Measurements from ENCODE around the gene BCL2L1.
A peak's percentile ranks its signal among the peaks of the same experiment; 100 is the strongest.
"Not testable (repeated sequence)": the region's sequence is repeated elsewhere in the genome, so short reads cannot be mapped to it uniquely, and the experiment has no call there.

BCL2L1 gene

DNA sequence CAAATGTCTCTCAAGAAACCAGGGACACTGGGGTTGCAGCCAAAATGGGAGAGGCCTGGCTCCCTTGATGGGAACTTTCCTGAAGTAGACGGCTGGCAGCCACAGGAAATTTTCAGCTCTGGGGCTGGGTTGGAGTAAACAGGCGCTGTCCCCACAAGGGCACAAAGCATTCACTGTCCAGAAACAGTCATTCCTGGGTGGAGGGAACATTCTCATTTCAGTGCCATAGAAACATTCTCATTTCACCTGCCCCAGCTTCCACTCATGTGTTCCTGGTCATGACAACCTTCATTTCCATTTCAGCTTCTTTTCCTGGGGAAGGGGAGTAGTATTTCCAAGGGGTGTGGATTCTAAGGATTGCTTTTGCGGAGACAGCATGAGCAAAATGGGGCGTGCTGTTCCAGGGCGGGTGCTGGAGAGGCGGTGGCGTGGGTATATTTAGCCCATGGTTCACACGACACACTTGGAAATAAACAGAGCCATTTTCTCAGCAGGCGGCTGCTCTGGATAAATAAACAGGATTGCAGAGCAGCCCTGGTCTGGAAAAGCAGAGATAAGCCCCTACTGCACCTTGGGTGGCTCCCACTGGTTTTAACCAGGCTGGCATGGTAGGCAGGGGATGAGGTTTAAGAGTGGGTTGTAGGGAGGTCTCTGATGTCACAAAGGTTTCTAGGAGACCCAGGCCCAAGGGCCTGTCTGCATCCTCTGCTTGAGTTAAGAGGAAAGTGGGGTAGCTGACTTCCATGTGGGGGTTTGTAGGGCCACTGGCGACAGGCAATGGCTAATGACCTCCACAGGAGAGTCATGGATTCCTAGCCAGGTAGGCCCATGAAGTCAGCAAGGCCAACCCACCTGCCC lies 52.1 kb downstream of the BCL2L1 start:
- no peak overlapping the region for H3K4me3 ChIP-seq (ENCODE audit: low read depth, low read length)
- no peak for TF ChIP-seq CTCF (conservative IDR thresholded peaks at IDR 0.05; ENCODE audit: low read depth, low read length)
- peak; percentile 67 for DNase-seq (ENCODE audit: low read depth)

DNA sequence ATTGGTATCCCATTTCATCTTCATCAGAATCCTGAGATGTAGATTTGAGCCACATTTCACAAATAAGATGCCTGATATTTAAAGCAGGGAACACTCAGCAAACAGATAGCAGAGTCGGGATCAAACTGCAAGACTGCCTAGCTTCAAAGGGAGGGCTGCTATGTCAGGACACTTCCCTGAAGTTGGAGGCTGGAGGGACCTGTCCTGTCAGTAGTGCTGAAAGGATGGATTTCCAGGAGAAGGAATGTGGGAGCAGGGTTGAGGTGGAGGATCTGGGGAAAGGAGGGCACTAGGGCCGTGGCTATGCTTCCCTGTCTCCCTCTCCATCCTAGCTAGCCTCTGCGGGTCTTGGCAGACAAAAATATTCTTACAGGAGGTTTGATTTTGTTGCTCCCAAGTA lies 52.8 kb downstream of the BCL2L1 start:
- no peak for DNase-seq (ENCODE audit: low read depth)
- TF ChIP-seq CTCF (conservative IDR thresholded peaks at IDR 0.05; ENCODE audit: low read depth, low read length), result no peak
- no peak overlapping the region for H3K4me3 ChIP-seq (ENCODE audit: low read depth, low read length)

DNA sequence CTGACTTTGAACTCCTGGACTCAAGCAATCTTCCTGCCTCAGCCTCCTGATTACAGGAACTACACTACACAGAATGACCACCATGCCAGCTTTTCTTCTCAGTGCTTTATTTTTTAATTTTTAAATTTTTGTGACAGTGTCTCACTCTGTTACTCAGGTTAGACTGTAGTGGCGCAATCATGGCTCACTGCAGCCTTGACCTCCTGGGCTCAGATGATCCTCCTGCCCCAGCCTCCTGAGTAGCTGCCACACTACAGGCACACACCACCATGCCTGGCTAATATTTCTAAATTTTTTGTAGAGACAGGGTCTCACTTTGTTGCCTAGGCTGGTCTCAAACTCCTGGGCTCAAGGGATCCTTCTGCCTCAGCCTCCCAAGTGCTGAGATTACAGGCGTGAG lies 53.7 kb downstream of the BCL2L1 start:
- not testable (repeated sequence) for H3K4me3 ChIP-seq (ENCODE audit: low read depth, low read length); DNase-seq (ENCODE audit: low read depth)

- no peak for TF ChIP-seq CTCF (conservative IDR thresholded peaks at IDR 0.05; ENCODE audit: low read depth, low read length)
- DNase-seq (ENCODE audit: low read depth), result no peak
Observed at GRCh38 chr20:31667315-31668285, 55.1 kb downstream of the BCL2L1 start.

DNA sequence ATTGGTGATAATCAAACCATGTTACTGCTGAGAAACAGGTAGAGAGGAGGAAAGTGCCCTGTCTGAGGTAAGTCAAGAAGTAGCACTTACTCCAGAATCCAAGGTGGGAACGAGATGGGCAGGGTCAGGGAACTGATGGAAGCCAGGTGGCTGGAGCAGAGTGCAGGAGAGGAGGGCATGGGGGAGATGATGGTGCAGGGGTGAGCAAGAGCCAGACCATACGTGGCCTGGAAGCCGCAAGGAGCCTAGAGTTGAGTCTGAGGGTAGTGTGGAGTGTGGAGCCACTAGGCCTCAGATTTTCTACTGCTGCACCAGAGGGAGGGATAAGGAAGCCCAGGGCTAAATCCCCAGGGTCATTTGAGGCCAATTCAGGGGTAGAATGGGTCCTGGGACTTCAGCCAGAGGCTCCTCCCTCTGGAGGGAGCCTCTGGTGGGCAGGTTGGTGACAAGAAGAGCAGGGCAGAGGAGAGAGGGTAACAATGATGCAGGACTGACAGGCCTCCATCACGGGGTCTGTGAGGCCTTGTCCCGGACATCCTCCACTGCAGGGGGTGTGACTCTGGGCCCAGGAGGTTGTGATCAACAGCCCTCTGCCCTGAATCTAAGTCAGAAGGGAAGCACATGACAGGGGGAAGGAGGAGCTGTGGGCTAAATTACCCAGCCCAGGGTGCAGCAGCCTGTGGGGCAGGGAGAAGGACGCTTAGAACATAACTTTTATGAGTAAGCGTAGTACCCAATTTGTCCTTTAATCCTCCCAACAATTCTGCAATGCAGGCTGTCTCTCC lies 56.2 kb downstream of the BCL2L1 start:
- H3K4me3 ChIP-seq (ENCODE audit: low read depth, low read length), result no peak overlapping the region
- no peak for DNase-seq (ENCODE audit: low read depth)
- no peak for TF ChIP-seq CTCF (conservative IDR thresholded peaks at IDR 0.05; ENCODE audit: low read depth, low read length)

More at GRCh38 chr20:31667315-31668285, 55.1 kb downstream of the BCL2L1 start:
- H3K4me3 ChIP-seq (ENCODE audit: low read depth, low read length), result no peak overlapping the region

DNA sequence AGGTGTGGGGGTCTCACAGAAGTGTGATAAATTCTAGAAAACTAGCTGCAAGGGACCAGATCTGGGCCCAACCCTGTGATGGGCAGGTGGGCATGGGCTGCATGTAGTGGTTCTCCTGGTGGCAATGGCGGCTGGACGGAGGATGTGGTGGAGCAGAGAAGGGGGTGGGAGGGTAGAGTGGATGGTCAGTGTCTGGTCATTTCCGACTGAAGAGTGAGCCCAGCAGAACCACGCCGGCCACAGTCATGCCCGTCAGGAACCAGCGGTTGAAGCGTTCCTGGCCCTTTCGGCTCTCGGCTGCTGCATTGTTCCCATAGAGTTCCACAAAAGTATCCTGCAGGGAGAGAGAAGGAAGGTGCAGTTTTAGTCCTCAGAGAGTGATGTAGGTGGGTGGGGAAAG lies 56.9 kb downstream of the BCL2L1 start:
- DNase-seq (ENCODE audit: low read depth), result no peak
- no peak overlapping the region for H3K4me3 ChIP-seq (ENCODE audit: low read depth, low read length)
- no peak for TF ChIP-seq CTCF (conservative IDR thresholded peaks at IDR 0.05; ENCODE audit: low read depth, low read length)
